H9 (cell line): ENCODE results near the gene JMJD7. TPM values are rescaled to one million over a fixed set of nuclear protein-coding genes. Genes with fewer than 3 reads are reported as not detected.

ENCODE experiments used
- DNase-seq: peaks from one replicate; pipeline ENCODE4 v3.0.0-alpha.2; 2017
- H2AFZ ChIP-seq: one replicate; pipeline ENCODE4 v1.6.1; 2013; ENCODE audit warnings: mild to moderate bottlenecking, low read length, control low read depth, moderate library complexity
- H2AK5ac ChIP-seq: 2 replicates; pipeline ENCODE4 v1.6.1; 2013; ENCODE audit warnings: low read length, control low read depth, mixed read lengths; ENCODE audit not compliant: insufficient read length
- H2BK120ac ChIP-seq: one replicate; pipeline ENCODE4 v1.6.1; 2013; ENCODE audit warnings: low read depth, mild to moderate bottlenecking, low read length, control low read depth, inconsistent platforms; ENCODE audit not compliant: poor library complexity, severe bottlenecking
- H2BK12ac ChIP-seq: 2 replicates; pipeline ENCODE4 v1.6.1; 2013; ENCODE audit warnings: low read length, control low read depth, mixed read lengths, low read depth; ENCODE audit not compliant: insufficient read length
- H2BK15ac ChIP-seq: 2 replicates; pipeline ENCODE4 v1.6.1; 2013; ENCODE audit warnings: low read depth, low read length, control low read depth
- H2BK20ac ChIP-seq: one replicate; pipeline ENCODE4 v1.6.1; 2013; ENCODE audit warnings: low read depth, mild to moderate bottlenecking, low read length, control low read depth, inconsistent platforms; ENCODE audit not compliant: poor library complexity, severe bottlenecking
- H2BK5ac ChIP-seq: 2 replicates; pipeline ENCODE4 v1.6.1; 2013; ENCODE audit warnings: low read length, control low read depth, mixed read lengths; ENCODE audit not compliant: insufficient read length
- H3K14ac ChIP-seq: 2 replicates; pipeline ENCODE4 v1.6.1; 2013; ENCODE audit warnings: low read length, control low read depth; ENCODE audit not compliant: insufficient read depth
- H3K18ac ChIP-seq: 2 replicates; pipeline ENCODE4 v1.6.1; 2013; ENCODE audit warnings: low read depth, mild to moderate bottlenecking, mixed read lengths, low read length, control low read depth; ENCODE audit not compliant: insufficient read length
- H3K23ac ChIP-seq: 2 replicates; pipeline ENCODE4 v1.6.1; 2013; ENCODE audit warnings: low read length, control low read depth, mixed read lengths, low read depth; ENCODE audit not compliant: insufficient read length
- H3K23me2 ChIP-seq: 2 replicates; pipeline ENCODE4 v1.6.1; 2013; ENCODE audit warnings: low read depth, mild to moderate bottlenecking, mixed read lengths, low read length, control low read depth; ENCODE audit not compliant: insufficient read length, poor library complexity, severe bottlenecking
- H3K27ac ChIP-seq: 2 replicates; pipeline ENCODE4 v1.5.1; 2013; ENCODE audit warnings: low read length, control low read depth, mixed read lengths, low read depth; ENCODE audit not compliant: insufficient read length
- H3K27me3 ChIP-seq: 2 replicates; pipeline ENCODE4 v1.6.1; 2013; ENCODE audit warnings: low read length, control low read depth, inconsistent platforms; ENCODE audit not compliant: insufficient read depth
- H3K4ac ChIP-seq: 2 replicates; pipeline ENCODE4 v1.6.1; 2013; ENCODE audit warnings: low read depth, mild to moderate bottlenecking, control low read depth, inconsistent platforms, low read length, moderate library complexity
- H3K4me1 ChIP-seq: 2 replicates; pipeline ENCODE4 v1.6.1; 2013; ENCODE audit warnings: low read length, control low read depth, inconsistent platforms; ENCODE audit not compliant: insufficient read depth
- H3K4me2 ChIP-seq: 2 replicates; pipeline ENCODE4 v1.6.1; 2013; ENCODE audit warnings: low read length, control low read depth, mixed read lengths; ENCODE audit not compliant: insufficient read length, insufficient read depth
- H3K56ac ChIP-seq: 2 replicates; pipeline ENCODE4 v1.6.1; 2013; ENCODE audit warnings: low read depth, mild to moderate bottlenecking, mixed read lengths, low read length, control low read depth; ENCODE audit not compliant: insufficient read length
- H3K79me1 ChIP-seq: 2 replicates; pipeline ENCODE4 v1.6.1; 2013; ENCODE audit warnings: low read depth, mild to moderate bottlenecking, moderate library complexity, low read length, control low read depth, inconsistent platforms; ENCODE audit not compliant: insufficient read depth, poor library complexity, severe bottlenecking
- H3K79me2 ChIP-seq: 2 replicates; pipeline ENCODE4 v1.6.1; 2013; ENCODE audit warnings: low read length, control low read depth, inconsistent platforms; ENCODE audit not compliant: insufficient read depth
- H3K9ac ChIP-seq: 2 replicates; pipeline ENCODE4 v1.6.1; 2013; ENCODE audit warnings: low read length, control low read depth, mixed read lengths; ENCODE audit not compliant: insufficient read length; ENCODE audit errors: extremely low read depth
- H3K9me3 ChIP-seq: one replicate; pipeline ENCODE4 v1.6.1; 2013; ENCODE audit warnings: low read depth, low read length, inconsistent platforms; ENCODE audit not compliant: control insufficient read depth
- H3T11ph ChIP-seq: one replicate; pipeline ENCODE4 v1.6.1; 2013; ENCODE audit warnings: mild to moderate bottlenecking, low read length, control low read depth, inconsistent platforms
- H4K20me1 ChIP-seq: one replicate; pipeline ENCODE4 v1.6.1; 2013; ENCODE audit not compliant: control insufficient read depth, insufficient read length, insufficient read depth
- H4K5ac ChIP-seq: 2 replicates; pipeline ENCODE4 v1.6.1; 2013; ENCODE audit warnings: low read depth, mild to moderate bottlenecking, mixed read lengths, low read length, control low read depth; ENCODE audit not compliant: insufficient read length
- H4K8ac ChIP-seq: replicated peaks from 2 replicates; pipeline ENCODE4 v1.6.1; 2013; ENCODE audit warnings: low read length, control low read depth, mixed read lengths, low read depth; ENCODE audit not compliant: insufficient read length
- H4K91ac ChIP-seq: 2 replicates; pipeline ENCODE4 v1.6.1; 2013; ENCODE audit warnings: low read depth, mild to moderate bottlenecking, moderate library complexity, mixed read lengths, low read length, control low read depth; ENCODE audit not compliant: insufficient read length
- H3K27ac Mint-ChIP-seq, 3 experiments: 2 replicates in 2 of 3; 3 replicates in 1 of 3; pipeline ENCODE4 v1.8.0; 2020 to 2021; ENCODE audit warnings: mixed read lengths in 3 of 3, mild to moderate bottlenecking in 1 of 3, moderate library complexity in 1 of 3
- H3K27me3 Mint-ChIP-seq: 2 replicates; pipeline ENCODE4 v1.8.0; 2021; ENCODE audit warnings: low read depth, mild to moderate bottlenecking, moderate library complexity, mixed read lengths
- H3K36me3 Mint-ChIP-seq, 3 experiments: 2 replicates in 2 of 3; 3 replicates in 1 of 3; pipeline ENCODE4 v1.8.0; 2020 to 2021; ENCODE audit warnings: low read depth in 3 of 3, mixed read lengths in 3 of 3; ENCODE audit not compliant: insufficient read depth in 1 of 3
- H3K4me1 Mint-ChIP-seq, 2 experiments: 2 replicates each; pipeline ENCODE4 v1.8.0; 2020; ENCODE audit warnings: mixed read lengths in 2 of 2
- H3K4me3 Mint-ChIP-seq, 2 experiments: 2 replicates in 1 of 2; 3 replicates in 1 of 2; pipeline ENCODE4 v1.8.0; 2020 to 2021; ENCODE audit warnings: mild to moderate bottlenecking in 2 of 2, mixed read lengths in 2 of 2, moderate library complexity in 1 of 2
- H3K9me3 Mint-ChIP-seq, 2 experiments: 2 replicates in 1 of 2; 3 replicates in 1 of 2; pipeline ENCODE4 v1.8.0; 2020; ENCODE audit warnings: mild to moderate bottlenecking in 2 of 2, mixed read lengths in 2 of 2, moderate library complexity in 1 of 2
- WGBS: extraction: QIAGEN DNeasy Blood & Tissue Kit; methylation state at CpG from one replicate; pipeline ENCODE4 v1.1.7; 2013; ENCODE audit warnings: missing lambda C conversion rate, low lambda C conversion rate, mixed read lengths; ENCODE audit not compliant: insufficient read length; ENCODE audit errors: extremely low coverage; 5-methylcytosine and 5-hydroxymethylcytosine counted together
- total RNA-seq: library from RNA; stranded (reverse); gene quantifications from 2 replicates; pipeline ENCODE4 v1.2.1, GENCODE V29; 2021
- TF ChIP-seq, protein P1 (sequence below): fragments of 200-600 bp; sonication (generic); conservative IDR thresholded peaks from 3 replicates; pipeline ENCODE4 v1.8.0; 2021; ENCODE audit warnings: antibody characterized with exemption, mild to moderate bottlenecking

Gene JMJD7
- total RNA-seq, 1 experiment from 2014 or later: 13.3 TPM

DNA sequence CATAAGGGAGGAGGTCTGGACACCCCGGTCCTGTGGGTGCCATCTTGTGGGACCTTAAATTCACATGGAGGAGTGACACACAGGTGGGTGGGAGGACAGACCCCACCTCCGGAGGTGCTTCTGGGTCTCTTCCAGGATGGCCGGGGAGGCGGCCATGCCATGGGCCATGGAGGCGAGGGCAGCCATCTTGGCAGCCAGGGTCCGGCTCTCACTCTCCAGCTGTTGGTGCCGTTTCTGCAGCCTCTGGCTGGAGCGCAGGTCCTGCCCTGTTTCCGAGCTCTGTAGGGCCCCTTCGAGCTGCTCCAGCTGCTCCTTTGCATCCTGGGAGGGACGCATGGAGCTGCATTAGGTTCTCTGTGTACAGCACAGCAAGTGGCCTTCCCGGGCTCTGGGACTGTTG lies 46.8 kb downstream of the JMJD7 start:
- Histone ChIP-seq H2AK5ac (no peak overlapping the region), H3K27ac (no peak overlapping the region), H3K23ac (no peak overlapping the region), H4K91ac (no peak overlapping the region), H3K9me3 (no peaks in the 10 kb centered on the region), H4K20me1 (no peaks in the 10 kb centered on the region), H3K9ac (no peak overlapping the region), H2BK15ac (no peak overlapping the region), H3K23me2 (no peaks in the 10 kb centered on the region), H3K4ac (no peak overlapping the region), H3K27me3 (no peaks in the 10 kb centered on the region), H3K56ac (no peak overlapping the region), H3K4me2 (no peak overlapping the region), H2BK12ac (no peak overlapping the region), H3K18ac (no peak overlapping the region), H2BK5ac (no peak overlapping the region), H3K79me1 (no peaks in the 10 kb centered on the region), H4K5ac (no peak overlapping the region), H3K14ac (no peak overlapping the region), H2BK20ac (no peak overlapping the region), H3K79me2 (no peaks in the 10 kb centered on the region), H2AFZ (no peak overlapping the region), H4K8ac (no peak overlapping the region), H2BK120ac (no peak overlapping the region), H3K4me1 (no peaks in the 10 kb centered on the region), H3T11ph (no peak overlapping the region)
- Mint-ChIP-seq H3K27ac (no peak overlapping the region), H3K4me1 (no peaks in the 10 kb centered on the region), H3K9me3 (no peaks in the 10 kb centered on the region; a peak in 2 of 5 replicates), H3K36me3 (no peaks in the 10 kb centered on the region), H3K27me3 (peaks cover 6% of the 10 kb centered on the region), H3K4me3 (no peak overlapping the region)
- no peak for DNase-seq
- TF ChIP-seq, protein P1, sequence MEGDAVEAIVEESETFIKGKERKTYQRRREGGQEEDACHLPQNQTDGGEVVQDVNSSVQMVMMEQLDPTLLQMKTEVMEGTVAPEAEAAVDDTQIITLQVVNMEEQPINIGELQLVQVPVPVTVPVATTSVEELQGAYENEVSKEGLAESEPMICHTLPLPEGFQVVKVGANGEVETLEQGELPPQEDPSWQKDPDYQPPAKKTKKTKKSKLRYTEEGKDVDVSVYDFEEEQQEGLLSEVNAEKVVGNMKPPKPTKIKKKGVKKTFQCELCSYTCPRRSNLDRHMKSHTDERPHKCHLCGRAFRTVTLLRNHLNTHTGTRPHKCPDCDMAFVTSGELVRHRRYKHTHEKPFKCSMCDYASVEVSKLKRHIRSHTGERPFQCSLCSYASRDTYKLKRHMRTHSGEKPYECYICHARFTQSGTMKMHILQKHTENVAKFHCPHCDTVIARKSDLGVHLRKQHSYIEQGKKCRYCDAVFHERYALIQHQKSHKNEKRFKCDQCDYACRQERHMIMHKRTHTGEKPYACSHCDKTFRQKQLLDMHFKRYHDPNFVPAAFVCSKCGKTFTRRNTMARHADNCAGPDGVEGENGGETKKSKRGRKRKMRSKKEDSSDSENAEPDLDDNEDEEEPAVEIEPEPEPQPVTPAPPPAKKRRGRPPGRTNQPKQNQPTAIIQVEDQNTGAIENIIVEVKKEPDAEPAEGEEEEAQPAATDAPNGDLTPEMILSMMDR: no peak
- no CpG with 5 or more reads among the region's 12 CpGs for WGBS
